ENCODE measurements around the gene SPTLC1.

DNA sequence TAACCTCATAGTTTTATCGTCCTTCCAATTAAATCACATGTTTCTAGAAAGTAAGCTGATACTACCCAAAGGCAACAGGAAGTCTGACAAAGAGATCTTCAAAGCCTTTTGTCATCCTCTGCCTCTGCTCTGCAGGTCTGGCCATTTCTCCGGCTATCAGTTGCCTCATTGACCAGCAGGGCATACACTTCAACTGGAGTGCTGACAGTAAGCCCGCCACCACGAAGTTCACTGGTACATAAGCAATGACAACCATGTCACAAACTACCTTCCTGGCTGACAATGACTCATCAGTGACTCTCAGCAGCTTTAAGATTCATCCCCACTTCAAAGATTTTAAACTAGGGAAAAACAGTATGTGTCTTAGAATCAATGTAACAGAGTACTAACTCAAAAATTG lies 20.6 kb downstream of the SPTLC1 start:
- TF ChIP-seq, protein P1, sequence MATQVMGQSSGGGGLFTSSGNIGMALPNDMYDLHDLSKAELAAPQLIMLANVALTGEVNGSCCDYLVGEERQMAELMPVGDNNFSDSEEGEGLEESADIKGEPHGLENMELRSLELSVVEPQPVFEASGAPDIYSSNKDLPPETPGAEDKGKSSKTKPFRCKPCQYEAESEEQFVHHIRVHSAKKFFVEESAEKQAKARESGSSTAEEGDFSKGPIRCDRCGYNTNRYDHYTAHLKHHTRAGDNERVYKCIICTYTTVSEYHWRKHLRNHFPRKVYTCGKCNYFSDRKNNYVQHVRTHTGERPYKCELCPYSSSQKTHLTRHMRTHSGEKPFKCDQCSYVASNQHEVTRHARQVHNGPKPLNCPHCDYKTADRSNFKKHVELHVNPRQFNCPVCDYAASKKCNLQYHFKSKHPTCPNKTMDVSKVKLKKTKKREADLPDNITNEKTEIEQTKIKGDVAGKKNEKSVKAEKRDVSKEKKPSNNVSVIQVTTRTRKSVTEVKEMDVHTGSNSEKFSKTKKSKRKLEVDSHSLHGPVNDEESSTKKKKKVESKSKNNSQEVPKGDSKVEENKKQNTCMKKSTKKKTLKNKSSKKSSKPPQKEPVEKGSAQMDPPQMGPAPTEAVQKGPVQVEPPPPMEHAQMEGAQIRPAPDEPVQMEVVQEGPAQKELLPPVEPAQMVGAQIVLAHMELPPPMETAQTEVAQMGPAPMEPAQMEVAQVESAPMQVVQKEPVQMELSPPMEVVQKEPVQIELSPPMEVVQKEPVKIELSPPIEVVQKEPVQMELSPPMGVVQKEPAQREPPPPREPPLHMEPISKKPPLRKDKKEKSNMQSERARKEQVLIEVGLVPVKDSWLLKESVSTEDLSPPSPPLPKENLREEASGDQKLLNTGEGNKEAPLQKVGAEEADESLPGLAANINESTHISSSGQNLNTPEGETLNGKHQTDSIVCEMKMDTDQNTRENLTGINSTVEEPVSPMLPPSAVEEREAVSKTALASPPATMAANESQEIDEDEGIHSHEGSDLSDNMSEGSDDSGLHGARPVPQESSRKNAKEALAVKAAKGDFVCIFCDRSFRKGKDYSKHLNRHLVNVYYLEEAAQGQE (IDR thresholded peaks at IDR 0.05; ENCODE audit: low read depth): no peak
- TF ChIP-seq, protein P2, sequence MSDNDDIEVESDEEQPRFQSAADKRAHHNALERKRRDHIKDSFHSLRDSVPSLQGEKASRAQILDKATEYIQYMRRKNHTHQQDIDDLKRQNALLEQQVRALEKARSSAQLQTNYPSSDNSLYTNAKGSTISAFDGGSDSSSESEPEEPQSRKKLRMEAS (IDR thresholded peaks at IDR 0.05): no peak
- TF ChIP-seq TAF1 (IDR thresholded peaks at IDR 0.05; ENCODE audit: low read depth) (no peak), CEBPB (IDR thresholded peaks at IDR 0.05) (no peak), EP300 (IDR thresholded peaks at IDR 0.05; ENCODE audit: borderline replicate concordance) (no peak), ZBTB7A (IDR thresholded peaks at IDR 0.05; ENCODE audit: low read depth) (no peak), YY1 (IDR thresholded peaks at IDR 0.05; ENCODE audit: low read depth) (no peak)

Data from Ishikawa (cell line).